ENCODE measurements around the gene GIGYF1. TPM values are rescaled to one million over a fixed set of nuclear protein-coding genes. Genes with fewer than 3 reads are reported as not detected.
A peak's percentile ranks its signal among the peaks of the same experiment; 100 is the strongest.

GIGYF1 gene
- total and polyA plus RNA-seq, 2 of the 13 experiments (the other 11 are each of a cell fraction or from before 2014, with no cell fraction given) = 7.6 to 16.1 TPM

GRCh38 chr7:100668069-100668449 lies 26.0 kb downstream of the GIGYF1 start (continued):
- TF ChIP-seq ZNF276 (CRISPR knock-in tag; IDR thresholded peaks at IDR 0.05; ENCODE audit: low read depth) (no peak), ZNF556 (CRISPR knock-in tag; IDR thresholded peaks at IDR 0.05; ENCODE audit: borderline replicate concordance) (no peak), SKI (IDR thresholded peaks at IDR 0.05; ENCODE audit: partially characterized antibody) (no peak), ZUFSP (CRISPR knock-in tag; IDR thresholded peaks at IDR 0.05; ENCODE audit: borderline replicate concordance) (no peak), KDM3A (CRISPR knock-in tag; IDR thresholded peaks at IDR 0.05; ENCODE audit: low read depth) (no peak)

GRCh38 chr7:100667331-100668068 lies 26.6 kb downstream of the GIGYF1 start:
- POLR2A ChIA-PET = no interaction called here
- H3K9ac ChIP-seq (ENCODE audit: insufficient read depth, low read depth, low read length) = no peak overlapping the region
- 51% methylated on average over 16 of the region's 16 CpGs for WGBS (ENCODE audit: low lambda C conversion rate)
- H2AFZ ChIP-seq (ENCODE audit: low read length) = no peak overlapping the region
- in situ Hi-C loops (cut with HindIII; ENCODE audit: extremely low pct_ligation_motif_present, low pct_unique_long_range_greater_than_20kb) = no loop called here
- H4K20me1 ChIP-seq (ENCODE audit: insufficient read depth, low read length) = no peaks in the 10 kb centered on the region
- H3K4me1 ChIP-seq (ENCODE audit: insufficient read depth, low read length) = peaks cover under 1% of the 10 kb centered on the region; the same call in 1 of the 2 replicates
- H3K27ac ChIP-seq (ENCODE audit: extremely low read length, insufficient read depth, low read length) = no peak overlapping the region
- intact Hi-C loops (cut with micrococcal nuclease; ENCODE audit: unreplicated experiment) = no loop called here
- no peaks in the 10 kb centered on the region for H3K9me3 ChIP-seq (ENCODE audit: low read length)
- ATAC-seq (no peak), FAIRE-seq (no peak), DNase-seq (ENCODE audit: low spot score) (no peak)
- CTCF ChIA-PET (ENCODE audit: low intra/inter-chr PET ratio, low total read pairs) = no interaction called here
- no peaks in the 10 kb centered on the region for H3K36me3 ChIP-seq (replicated peaks in 1 of 2; ENCODE audit: control insufficient read depth in 1 of 2, insufficient read depth in 2 of 2, low read length in 2 of 2)
- peak; percentile 94 for TF ChIP-seq ATF7 (IDR thresholded peaks at IDR 0.05)
- no peak for TF ChIP-seq ATF7 (CRISPR knock-in tag; IDR thresholded peaks at IDR 0.05)
- peak; percentile 86 for TF ChIP-seq CREB1 (IDR thresholded peaks at IDR 0.05)
- no peak for TF ChIP-seq CREB1 (CRISPR knock-in tag; IDR thresholded peaks at IDR 0.05)
- TF ChIP-seq ZSCAN5A (CRISPR knock-in tag; IDR thresholded peaks at IDR 0.05; ENCODE audit: borderline replicate concordance) = no peak
- no peaks in the 10 kb centered on the region for H3K79me2 ChIP-seq (ENCODE audit: insufficient read depth, low read length)
- H3K27me3 ChIP-seq (ENCODE audit: control insufficient read depth in 1 of 2, insufficient read depth in 2 of 2, low read length in 2 of 2) = peaks cover 0 to 4% of the 10 kb centered on the region in 2 experiments; a peak in 4 of 5 replicates
- BruUV-seq (replicated peaks) = no TSS peak
- H3K4me2 ChIP-seq (ENCODE audit: low read depth, low read length) = no peak overlapping the region
- no peak overlapping the region for H3K4me3 ChIP-seq (replicated peaks in 1 of 3; ENCODE audit: insufficient read depth in 1 of 3, low read depth in 2 of 3, low read length in 3 of 3)

All from HepG2 (cell line).